Suppressor macrophage treated with lipopolysaccharide for 1 hour (primary cell): ENCODE data around the gene ZNF280B.
"Not testable (repeated sequence)": the region's sequence is repeated elsewhere in the genome, so short reads cannot be mapped to it uniquely, and the experiment has no call there.

Source experiments
- DNase-seq, 3 donors: peaks; one replicate each; pipeline ENCODE4 v3.0.0-alpha.2; 2020 to 2022

ZNF280B gene

GRCh38 chr22:22534604-22535415 lies 26.3 kb upstream of the ZNF280B start:
- no peak for DNase-seq

GRCh38 chr22:22533863-22534262 lies 25.3 kb upstream of the ZNF280B start:
- DNase-seq, result no peak

GRCh38 chr22:22533417-22533816 lies 24.9 kb upstream of the ZNF280B start:
- DNase-seq, result no peak

- not testable (repeated sequence) for DNase-seq
Observed at GRCh38 chr22:22532547-22533071, 24.1 kb upstream of the ZNF280B start.

GRCh38 chr22:22531770-22532546 lies 23.4 kb upstream of the ZNF280B start:
- DNase-seq, result no peak

GRCh38 chr22:22528780-22529179 lies 20.2 kb upstream of the ZNF280B start:
- DNase-seq, result peak in 1 of 3 donors; percentile 10

GRCh38 chr22:22527312-22527711 lies 18.8 kb upstream of the ZNF280B start:
- DNase-seq, result peak; percentile 52 to 62 (median 53)

- no peak for DNase-seq
Observed at GRCh38 chr22:22526125-22526912, 17.8 kb upstream of the ZNF280B start.

- DNase-seq, result no peak
Observed at GRCh38 chr22:22523494-22523893, 15.0 kb upstream of the ZNF280B start.

GRCh38 chr22:22521631-22522030 lies 13.1 kb upstream of the ZNF280B start:
- DNase-seq, result peak in 1 of 3 donors; percentile 7

- peak in 1 of 3 donors; percentile 11 for DNase-seq
Observed at GRCh38 chr22:22520667-22521602, 12.4 kb upstream of the ZNF280B start.

GRCh38 chr22:22520020-22520656 lies 11.6 kb upstream of the ZNF280B start, which contains the start of gene ZNF280A:
Gene ZNF280A (minus strand): TSS chr22:22520270. CDS start chr22:22515630, 4,640 bp downstream.
- DNase-seq, result no peak

GRCh38 chr22:22519591-22519990 lies 11.0 kb upstream of the ZNF280B start:
- no peak for DNase-seq

GRCh38 chr22:22516992-22517391 lies 8.4 kb upstream of the ZNF280B start:
- no peak for DNase-seq

- DNase-seq, result no peak
Observed at GRCh38 chr22:22515890-22516289, 7.3 kb upstream of the ZNF280B start.

GRCh38 chr22:22514431-22514830 lies 5.9 kb upstream of the ZNF280B start:
- not testable (repeated sequence) for DNase-seq

- no peak for DNase-seq
Observed at GRCh38 chr22:22513619-22514018, 5.1 kb upstream of the ZNF280B start.

- DNase-seq, result no peak
Observed at GRCh38 chr22:22512951-22513350, 4.4 kb upstream of the ZNF280B start.

- not testable (repeated sequence) for DNase-seq
Observed at GRCh38 chr22:22510833-22511232, 2.3 kb upstream of the ZNF280B start.

- DNase-seq, result not testable (repeated sequence)
Observed at GRCh38 chr22:22509912-22510311, 1.4 kb upstream of the ZNF280B start.

- no peak for DNase-seq
Observed at GRCh38 chr22:22507743-22508273, 734 bp downstream of the ZNF280B start.
